GM19035 (cell line): ENCODE results near the gene LEKR1.

Source experiments
- ATAC-seq: cut with Tn5 transposase; IDR thresholded peaks from one replicate; pipeline ENCODE4 v1.9.1; 2021; ENCODE audit not compliant: unreplicated experiment

Gene LEKR1

GRCh38 chr3:157075693-157076420 is 249.7 kb downstream of the LEKR1 start:
- no peak for ATAC-seq

- ATAC-seq: no peak
Measured at GRCh38 chr3:157077565-157077991, 251.4 kb downstream of the LEKR1 start.

GRCh38 chr3:157078131-157078810 is 252.1 kb downstream of the LEKR1 start:
- no peak for ATAC-seq

- no peak for ATAC-seq
Measured at GRCh38 chr3:157078811-157079185, 252.6 kb downstream of the LEKR1 start.

- ATAC-seq: no peak
Measured at GRCh38 chr3:157079676-157080369, 253.7 kb downstream of the LEKR1 start.

- ATAC-seq: peak; percentile 84
Measured at GRCh38 chr3:157081626-157082210, 255.6 kb downstream of the LEKR1 start.

- peak; percentile 3 for ATAC-seq
Measured at GRCh38 chr3:157082305-157082982, 256.3 kb downstream of the LEKR1 start.

GRCh38 chr3:157083824-157084223 is 257.7 kb downstream of the LEKR1 start:
- ATAC-seq: no peak

- ATAC-seq: no peak
Measured at GRCh38 chr3:157086060-157086750, 260.1 kb downstream of the LEKR1 start.

- ATAC-seq: no peak
Measured at GRCh38 chr3:157086775-157087174, 260.6 kb downstream of the LEKR1 start.

- ATAC-seq: no peak
Measured at GRCh38 chr3:157087373-157087772, 261.2 kb downstream of the LEKR1 start.

GRCh38 chr3:157087780-157088600 is 261.8 kb downstream of the LEKR1 start:
- ATAC-seq: no peak

- peak; percentile 72 for ATAC-seq
Measured at GRCh38 chr3:157088601-157089454, 262.7 kb downstream of the LEKR1 start.

GRCh38 chr3:157089455-157090221 is 263.5 kb downstream of the LEKR1 start:
- ATAC-seq: peak; percentile 23

- ATAC-seq: no peak
Measured at GRCh38 chr3:157091083-157091833, 265.1 kb downstream of the LEKR1 start.

GRCh38 chr3:157092230-157092629 is 266.1 kb downstream of the LEKR1 start:
- no peak for ATAC-seq

GRCh38 chr3:157093096-157093495 is 266.9 kb downstream of the LEKR1 start:
- no peak for ATAC-seq
